ENCODE data around the gene RAPGEF5. TPM values are rescaled to one million over a fixed set of nuclear protein-coding genes. Genes with fewer than 3 reads are reported as not detected.

The RAPGEF5 gene
- polyA plus RNA-seq, 1 of the 3 experiments (the other 2 are of a cell fraction), result 1.2 TPM

GRCh38 chr7:22287412-22287811, 69.5 kb downstream of the RAPGEF5 start:
- H3K4me1 ChIP-seq (ENCODE audit: control insufficient read depth in 1 of 2, insufficient read depth in 2 of 2, low read depth in 1 of 2, low read length in 1 of 2), result no peaks in the 10 kb centered on the region
- H3K27ac ChIP-seq (ENCODE audit: low read depth in 2 of 2, low read length in 1 of 2), result no peak overlapping the region
- no peak overlapping the region for H3K4me3 ChIP-seq (ENCODE audit: low read depth in 2 of 2, low read length in 1 of 2)
- peaks cover 3 to 7% of the 10 kb centered on the region in 2 experiments for H3K36me3 ChIP-seq (replicated peaks in 1 of 2; ENCODE audit: control insufficient read depth in 1 of 2, insufficient read depth in 2 of 2, low read length in 1 of 2)
- no peaks in the 10 kb centered on the region for H4K20me1 ChIP-seq (ENCODE audit: insufficient read depth)
- no peaks in the 10 kb centered on the region for H3K79me2 ChIP-seq (ENCODE audit: insufficient read depth)
- no peaks in the 10 kb centered on the region for H3K9me2 ChIP-seq
- POLR2A ChIA-PET, result no interaction called here
- H3K9me3 ChIP-seq, result no peaks in the 10 kb centered on the region
- no peaks in the 10 kb centered on the region for H3K27me3 ChIP-seq (ENCODE audit: insufficient read depth)
- H3K9ac ChIP-seq, result no peak overlapping the region
- no peak for DNase-seq
- CTCF ChIA-PET, result no interaction called here
- no peak overlapping the region for H3K4me2 ChIP-seq
- no peak for TF ChIP-seq RAD21 (IDR thresholded peaks at IDR 0.05; ENCODE audit: low read length)
- no peak for TF ChIP-seq YY1 (IDR thresholded peaks at IDR 0.05; ENCODE audit: low read depth)
- no peak for TF ChIP-seq FOSL2 (IDR thresholded peaks at IDR 0.05; ENCODE audit: borderline replicate concordance, low read depth)
- TF ChIP-seq MEF2A (IDR thresholded peaks at IDR 0.05; ENCODE audit: borderline replicate concordance, low read depth), result no peak
- TF ChIP-seq SMC3 (IDR thresholded peaks at IDR 0.05; ENCODE audit: low read depth, low read length), result no peak
- 82% methylated on average over 2 of the region's 2 CpGs for WGBS (ENCODE audit: low lambda C conversion rate)
- no peak overlapping the region for H2AFZ ChIP-seq (ENCODE audit: low read depth)
- H3F3A ChIP-seq (replicated peaks; ENCODE audit: insufficient read depth), result no peaks in the 10 kb centered on the region

DNA sequence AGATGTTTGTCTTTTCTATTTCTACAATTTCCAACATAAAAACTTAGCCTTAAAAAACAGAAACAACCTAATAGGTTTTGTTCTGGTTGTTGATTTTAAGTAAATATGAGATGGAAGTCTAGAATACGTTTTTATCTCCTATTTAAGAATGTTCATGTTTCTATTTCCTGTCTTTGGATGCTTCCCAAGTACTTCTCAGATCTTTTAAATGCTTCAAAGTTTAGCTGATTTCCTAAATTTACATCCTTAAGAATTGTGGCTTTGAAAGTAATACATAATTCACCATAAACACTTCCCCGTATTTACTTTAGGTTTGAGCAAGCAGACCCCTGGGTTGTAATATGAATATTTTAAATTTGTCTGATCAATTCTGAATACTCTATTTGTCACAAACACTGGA, 70.5 kb downstream of the RAPGEF5 start:
- no peaks in the 10 kb centered on the region for H3K9me3 ChIP-seq
- H3K4me2 ChIP-seq, result no peak overlapping the region
- H2AFZ ChIP-seq (ENCODE audit: low read depth), result no peak overlapping the region
- ChIA-PET CTCF (no interaction called here), POLR2A (no interaction called here)
- TF ChIP-seq FOXJ3 (CRISPR knock-in tag; IDR thresholded peaks at IDR 0.05), result no peak
- no peak for TF ChIP-seq POLR2AphosphoS5 (IDR thresholded peaks at IDR 0.05; ENCODE audit: low read depth, low read length)
- TF ChIP-seq GATA2 (CRISPR knock-in tag; IDR thresholded peaks at IDR 0.05), result no peak
- no peak for TF ChIP-seq CTCF (IDR thresholded peaks at IDR 0.05)
- no peak for TF ChIP-seq PBX3 (IDR thresholded peaks at IDR 0.05)
- TF ChIP-seq, protein P1, sequence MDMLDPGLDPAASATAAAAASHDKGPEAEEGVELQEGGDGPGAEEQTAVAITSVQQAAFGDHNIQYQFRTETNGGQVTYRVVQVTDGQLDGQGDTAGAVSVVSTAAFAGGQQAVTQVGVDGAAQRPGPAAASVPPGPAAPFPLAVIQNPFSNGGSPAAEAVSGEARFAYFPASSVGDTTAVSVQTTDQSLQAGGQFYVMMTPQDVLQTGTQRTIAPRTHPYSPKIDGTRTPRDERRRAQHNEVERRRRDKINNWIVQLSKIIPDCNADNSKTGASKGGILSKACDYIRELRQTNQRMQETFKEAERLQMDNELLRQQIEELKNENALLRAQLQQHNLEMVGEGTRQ (IDR thresholded peaks at IDR 0.05; ENCODE audit: borderline replicate concordance, low read depth, low read length), result no peak
- no peak for TF ChIP-seq TCF12 (IDR thresholded peaks at IDR 0.05)
- TF ChIP-seq RFX5 (IDR thresholded peaks at IDR 0.05; ENCODE audit: low read length), result no peak
- no peak for TF ChIP-seq SIN3A (IDR thresholded peaks at IDR 0.05; ENCODE audit: borderline replicate concordance, low read depth, low read length)
- no peak for TF ChIP-seq TAF1 (IDR thresholded peaks at IDR 0.05; ENCODE audit: borderline replicate concordance, low read depth, low read length)
- no peak for TF ChIP-seq EZH2phosphoT487 (IDR thresholded peaks at IDR 0.05; ENCODE audit: borderline replicate concordance, low read depth)
- no peak for TF ChIP-seq RCOR1 (IDR thresholded peaks at IDR 0.05; ENCODE audit: low read length)
- TF ChIP-seq NFIC (IDR thresholded peaks at IDR 0.05; ENCODE audit: borderline replicate concordance), result no peak
- TF ChIP-seq YY1 (IDR thresholded peaks at IDR 0.05; ENCODE audit: low read depth), result no peak
- TF ChIP-seq MAX (IDR thresholded peaks at IDR 0.05; ENCODE audit: low read depth), result no peak
- no peak for TF ChIP-seq TEAD4 (IDR thresholded peaks at IDR 0.05; ENCODE audit: borderline replicate concordance, insufficient read depth)
- TF ChIP-seq MEF2A (IDR thresholded peaks at IDR 0.05; ENCODE audit: borderline replicate concordance, low read depth), result no peak
- TF ChIP-seq MXI1 (IDR thresholded peaks at IDR 0.05; ENCODE audit: low read depth, low read length), result no peak
- H3K27me3 ChIP-seq (ENCODE audit: insufficient read depth), result no peaks in the 10 kb centered on the region
- no peak overlapping the region for H3K4me3 ChIP-seq (ENCODE audit: low read depth in 2 of 2, low read length in 1 of 2)
- no peaks in the 10 kb centered on the region for H3K9me2 ChIP-seq
- no peaks in the 10 kb centered on the region for H4K20me1 ChIP-seq (ENCODE audit: insufficient read depth)
- H3F3A ChIP-seq (replicated peaks; ENCODE audit: insufficient read depth), result no peaks in the 10 kb centered on the region
- DNase-seq, result no peak
- no peak overlapping the region for H3K27ac ChIP-seq (ENCODE audit: low read depth in 2 of 2, low read length in 1 of 2)
- no peaks in the 10 kb centered on the region for H3K79me2 ChIP-seq (ENCODE audit: insufficient read depth)
- peaks cover 3 to 7% of the 10 kb centered on the region in 2 experiments for H3K36me3 ChIP-seq (replicated peaks in 1 of 2; ENCODE audit: control insufficient read depth in 1 of 2, insufficient read depth in 2 of 2, low read length in 1 of 2)
- H3K4me1 ChIP-seq (ENCODE audit: control insufficient read depth in 1 of 2, insufficient read depth in 2 of 2, low read depth in 1 of 2, low read length in 1 of 2), result no peaks in the 10 kb centered on the region
- H3K9ac ChIP-seq, result no peak overlapping the region
- 75% methylated on average over 2 of the region's 2 CpGs for WGBS (ENCODE audit: low lambda C conversion rate)
